ENCODE data around the gene RYR2. TPM values are rescaled to one million over a fixed set of nuclear protein-coding genes. Genes with fewer than 3 reads are reported as not detected.

RYR2 gene
- total RNA-seq, 1 donor from 2014 or later: 4.8 TPM

- intact Hi-C loops (cut with DNase I): no loop called here
- no peaks in the 10 kb centered on the region for H3K4me1 ChIP-seq
- no peaks in the 10 kb centered on the region for H3K9me3 ChIP-seq
- H3K4me3 ChIP-seq: no peak overlapping the region
- no peak overlapping the region for H3K27ac ChIP-seq
- H3K36me3 ChIP-seq: no peaks in the 10 kb centered on the region
- no peak for TF ChIP-seq CTCF (IDR thresholded peaks at IDR 0.05)
- no peak for DNase-seq
- H3K27me3 ChIP-seq (ENCODE audit: low read depth): no peaks in the 10 kb centered on the region
- no peak for ATAC-seq
Measured at GRCh38 chr1:237471377-237471776, 429.4 kb downstream of the RYR2 start.

- Histone ChIP-seq H3K4me3 (no peak overlapping the region), H3K27ac (no peak overlapping the region), H3K27me3 (ENCODE audit: low read depth) (no peaks in the 10 kb centered on the region), H3K9me3 (no peaks in the 10 kb centered on the region), H3K4me1 (no peaks in the 10 kb centered on the region), H3K36me3 (no peaks in the 10 kb centered on the region)
- DNase-seq: no peak
- ATAC-seq: no peak
- no peak for TF ChIP-seq CTCF (IDR thresholded peaks at IDR 0.05)
- intact Hi-C loops (cut with DNase I): no loop called here
Measured at GRCh38 chr1:237471956-237472355, 430.0 kb downstream of the RYR2 start.

GRCh38 chr1:237473854-237474253, 431.9 kb downstream of the RYR2 start:
- no peak for TF ChIP-seq CTCF (IDR thresholded peaks at IDR 0.05)
- Histone ChIP-seq H3K9me3 (no peaks in the 10 kb centered on the region), H3K27ac (no peak overlapping the region), H3K4me1 (no peaks in the 10 kb centered on the region), H3K4me3 (no peak overlapping the region), H3K36me3 (no peaks in the 10 kb centered on the region), H3K27me3 (ENCODE audit: low read depth) (no peaks in the 10 kb centered on the region)
- DNase-seq: no peak
- no peak for ATAC-seq
- intact Hi-C loops (cut with DNase I): no loop called here

GRCh38 chr1:237478082-237478481, 436.1 kb downstream of the RYR2 start:
- H3K9me3 ChIP-seq: no peaks in the 10 kb centered on the region
- no peak for TF ChIP-seq CTCF (IDR thresholded peaks at IDR 0.05)
- ATAC-seq (no peak), DNase-seq (no peak)
- intact Hi-C loops (cut with DNase I): no loop called here
- no peak overlapping the region for H3K27ac ChIP-seq
- no peak overlapping the region for H3K4me3 ChIP-seq
- H3K4me1 ChIP-seq: no peaks in the 10 kb centered on the region
- H3K27me3 ChIP-seq (ENCODE audit: low read depth): no peaks in the 10 kb centered on the region
- H3K36me3 ChIP-seq: no peaks in the 10 kb centered on the region

GRCh38 chr1:237478842-237479241, 436.9 kb downstream of the RYR2 start:
- intact Hi-C loops (cut with DNase I): no loop called here
- no peak for TF ChIP-seq CTCF (IDR thresholded peaks at IDR 0.05)
- no peak for ATAC-seq
- no peak for DNase-seq
- no peaks in the 10 kb centered on the region for H3K27me3 ChIP-seq (ENCODE audit: low read depth)
- no peak overlapping the region for H3K27ac ChIP-seq
- H3K4me1 ChIP-seq: no peaks in the 10 kb centered on the region
- no peak overlapping the region for H3K4me3 ChIP-seq
- H3K36me3 ChIP-seq: no peaks in the 10 kb centered on the region
- no peaks in the 10 kb centered on the region for H3K9me3 ChIP-seq

GRCh38 chr1:237482777-237483176, 440.8 kb downstream of the RYR2 start:
- Histone ChIP-seq H3K27ac (no peak overlapping the region), H3K4me3 (no peak overlapping the region), H3K27me3 (ENCODE audit: low read depth) (no peaks in the 10 kb centered on the region), H3K9me3 (no peaks in the 10 kb centered on the region), H3K4me1 (no peaks in the 10 kb centered on the region), H3K36me3 (no peaks in the 10 kb centered on the region)
- ATAC-seq (no peak), DNase-seq (no peak)
- no peak for TF ChIP-seq CTCF (IDR thresholded peaks at IDR 0.05)
- intact Hi-C loops (cut with DNase I): no loop called here

All from lower lobe of right lung (tissue), 2 donors.